HK-2 (cell line): ENCODE data around the gene KTN1.

Experiments
- DNase-seq: peaks from one replicate; pipeline ENCODE4 v3.0.0-alpha.2; 2018; ENCODE audit not compliant: unreplicated experiment

Gene KTN1

GRCh38 chr14:55605793-55606192 lies 25.8 kb downstream of the KTN1 start:
- DNase-seq, result no peak

GRCh38 chr14:55607386-55607785 lies 27.4 kb downstream of the KTN1 start:
- DNase-seq, result no peak

GRCh38 chr14:55609681-55610080 lies 29.7 kb downstream of the KTN1 start:
- no peak for DNase-seq

GRCh38 chr14:55610713-55611370 lies 30.8 kb downstream of the KTN1 start:
- no peak for DNase-seq

GRCh38 chr14:55611859-55612258 lies 31.9 kb downstream of the KTN1 start:
- DNase-seq, result no peak

- DNase-seq, result no peak
Observed at GRCh38 chr14:55614304-55614703, 34.3 kb downstream of the KTN1 start.

GRCh38 chr14:55620277-55620676 lies 40.3 kb downstream of the KTN1 start:
- DNase-seq, result no peak

- no peak for DNase-seq
Observed at GRCh38 chr14:55620981-55621380, 41.0 kb downstream of the KTN1 start.

- no peak for DNase-seq
Observed at GRCh38 chr14:55621391-55621790, 41.4 kb downstream of the KTN1 start.

GRCh38 chr14:55624913-55625312 lies 44.9 kb downstream of the KTN1 start:
- peak; percentile 17 for DNase-seq

GRCh38 chr14:55625481-55625880 lies 45.5 kb downstream of the KTN1 start:
- no peak for DNase-seq

- no peak for DNase-seq
Observed at GRCh38 chr14:55626131-55626530, 46.1 kb downstream of the KTN1 start.

- DNase-seq, result no peak
Observed at GRCh38 chr14:55628426-55628825, 48.4 kb downstream of the KTN1 start.

- no peak for DNase-seq
Observed at GRCh38 chr14:55638665-55639064, 58.7 kb downstream of the KTN1 start.

- DNase-seq, result no peak
Observed at GRCh38 chr14:55641290-55641689, 61.3 kb downstream of the KTN1 start.

- DNase-seq, result no peak
Observed at GRCh38 chr14:55641954-55642353, 61.9 kb downstream of the KTN1 start.

- DNase-seq, result no peak
Observed at GRCh38 chr14:55645145-55645544, 65.1 kb downstream of the KTN1 start.

GRCh38 chr14:55645845-55646832 lies 66.1 kb downstream of the KTN1 start:
- DNase-seq, result no peak

- DNase-seq, result no peak
Observed at GRCh38 chr14:55650992-55651391, 71.0 kb downstream of the KTN1 start.

GRCh38 chr14:55654243-55654642 lies 74.2 kb downstream of the KTN1 start:
- no peak for DNase-seq

GRCh38 chr14:55661029-55661428 lies 81.0 kb downstream of the KTN1 start:
- DNase-seq, result no peak

GRCh38 chr14:55662752-55663151 lies 82.7 kb downstream of the KTN1 start:
- DNase-seq, result no peak

GRCh38 chr14:55665067-55665675 lies 85.2 kb downstream of the KTN1 start:
- no peak for DNase-seq
